GM12875 (cell line): ENCODE measurements around the gene NELL1.

Experiments used
- H3K4me3 ChIP-seq: one replicate; pipeline ENCODE4 v1.5.1; 2011; ENCODE audit warnings: low read depth, low read length, control low read depth
- CTCF ChIP-seq: IDR thresholded peaks from 2 replicates; pipeline ENCODE4 v1.5.1; 2011; ENCODE audit warnings: low read depth, mild to moderate bottlenecking, control low read depth, inconsistent platforms, low read length, moderate library complexity, borderline replicate concordance; ENCODE audit not compliant: insufficient read depth

The NELL1 gene

GRCh38 chr11:21429401-21429800, 760.0 kb downstream of the NELL1 start:
- no peak overlapping the region for H3K4me3 ChIP-seq
- no peak for TF ChIP-seq CTCF

DNA sequence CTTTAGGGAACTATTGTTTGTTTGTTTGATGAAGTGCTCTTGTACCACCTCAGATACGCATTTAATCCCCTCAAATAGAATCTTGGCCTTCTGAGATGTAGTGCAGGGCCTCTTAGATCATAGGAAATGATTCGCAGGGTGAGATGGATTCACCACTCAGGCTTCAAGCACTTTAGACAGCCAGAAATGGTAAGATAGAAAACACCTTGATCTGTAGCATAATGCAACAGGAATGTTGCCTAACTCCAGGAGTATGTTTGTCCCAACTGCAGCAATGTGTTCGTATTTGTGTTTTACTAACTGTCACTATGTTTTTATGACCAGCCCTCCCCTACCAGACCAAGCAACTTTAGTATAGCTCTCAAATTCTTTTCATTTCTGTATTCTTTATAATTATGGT, 761.2 kb downstream of the NELL1 start:
- no peak for TF ChIP-seq CTCF

DNA sequence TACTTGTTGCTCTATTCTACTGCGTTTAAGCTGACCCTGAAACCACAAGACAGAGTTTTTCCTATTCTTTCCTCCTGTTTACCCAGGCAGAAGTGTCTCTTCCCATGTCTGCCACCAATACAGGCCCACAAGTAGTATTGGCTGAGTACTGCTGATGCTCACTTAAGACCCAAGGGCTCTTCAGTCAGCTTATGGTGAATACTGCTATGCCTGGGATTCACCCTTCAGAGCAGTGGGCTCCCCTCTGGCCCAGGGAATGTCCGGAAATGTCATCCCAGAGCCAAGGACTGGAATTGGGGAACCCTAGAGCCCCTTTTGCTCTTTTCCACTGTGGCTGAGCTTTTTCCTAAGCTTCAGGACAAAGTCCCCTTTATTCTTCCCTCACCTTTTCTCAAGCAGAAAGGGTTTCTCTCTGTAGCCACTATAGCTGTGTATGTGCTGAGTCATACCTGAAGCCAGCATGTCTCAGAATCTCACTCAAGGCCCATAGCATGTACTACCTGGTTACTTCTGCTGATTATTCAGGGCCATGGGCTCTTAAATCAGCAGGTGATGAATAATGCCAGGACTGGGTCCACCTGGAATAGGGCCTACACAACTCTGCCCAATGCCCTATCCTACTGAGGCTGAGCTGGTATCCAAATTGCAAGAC, 777.7 kb downstream of the NELL1 start:
- H3K4me3 ChIP-seq, result no peak overlapping the region
- no peak for TF ChIP-seq CTCF

More for the DNA sequence above, 761.2 kb downstream of the NELL1 start:
- H3K4me3 ChIP-seq, result no peak overlapping the region

GRCh38 chr11:21447871-21448270, 778.5 kb downstream of the NELL1 start:
- no peak for TF ChIP-seq CTCF
- H3K4me3 ChIP-seq, result no peak overlapping the region

DNA sequence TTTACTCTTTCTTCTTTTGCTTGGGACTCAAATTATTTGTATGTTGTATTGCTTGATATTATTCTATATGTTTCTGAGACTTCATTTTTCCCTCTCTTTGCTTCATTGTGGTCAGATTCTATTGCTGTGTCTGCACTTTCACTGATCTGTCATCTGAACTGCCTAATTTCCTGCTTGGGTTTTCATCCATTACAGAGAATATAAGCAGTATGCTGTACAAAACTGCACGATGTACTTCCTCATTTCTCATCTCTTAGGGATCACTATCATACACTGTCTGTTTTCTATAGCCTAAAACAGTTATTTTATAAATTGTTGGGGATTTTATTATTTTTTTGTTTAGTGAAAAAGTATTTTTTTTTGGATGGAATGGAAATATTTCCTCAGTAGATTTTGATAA, 786.8 kb downstream of the NELL1 start:
- H3K4me3 ChIP-seq, result no peak overlapping the region
- no peak for TF ChIP-seq CTCF

DNA sequence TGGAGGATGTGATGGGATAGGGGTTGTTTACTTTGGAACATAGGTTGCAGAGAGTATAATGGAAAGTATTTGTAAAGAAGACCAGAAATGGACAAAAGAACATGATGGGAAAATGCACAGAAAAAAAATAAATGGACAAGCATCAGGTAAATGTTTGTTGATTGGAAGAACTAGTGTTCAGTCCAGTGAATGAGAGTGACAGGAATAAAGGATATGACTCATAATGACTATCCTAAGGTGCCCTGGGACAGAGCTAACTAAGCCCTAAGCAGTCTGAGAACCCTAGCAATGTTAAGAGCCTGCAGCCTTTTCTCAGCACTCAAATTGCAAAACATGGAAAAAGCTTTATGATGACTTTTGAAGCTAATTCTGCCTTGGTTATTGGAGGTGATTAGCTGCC, 790.7 kb downstream of the NELL1 start:
- no peak overlapping the region for H3K4me3 ChIP-seq
- TF ChIP-seq CTCF, result no peak

GRCh38 chr11:21461701-21462100, 792.3 kb downstream of the NELL1 start:
- H3K4me3 ChIP-seq, result no peak overlapping the region
- no peak for TF ChIP-seq CTCF
